Glutamatergic neuron (in vitro differentiated cells): ENCODE measurements around the gene C11orf21. TPM values are rescaled to one million over a fixed set of nuclear protein-coding genes. Genes with fewer than 3 reads are reported as not detected.

ENCODE experiments used
- DNase-seq: peaks from one replicate; pipeline ENCODE4 v3.0.0; 2022
- H3K27ac Mint-ChIP-seq: one replicate; pipeline ENCODE4 v1.8.0; 2020; ENCODE audit warnings: mild to moderate bottlenecking, mixed read lengths, inconsistent platforms; ENCODE audit not compliant: unreplicated experiment
- H3K27me3 Mint-ChIP-seq: one replicate; pipeline ENCODE4 v1.8.0; 2020; ENCODE audit warnings: mild to moderate bottlenecking, moderate library complexity, mixed read lengths, inconsistent platforms; ENCODE audit not compliant: unreplicated experiment
- H3K36me3 Mint-ChIP-seq: one replicate; pipeline ENCODE4 v1.8.0; 2020; ENCODE audit warnings: mild to moderate bottlenecking, mixed read lengths, inconsistent platforms; ENCODE audit not compliant: unreplicated experiment
- H3K4me1 Mint-ChIP-seq: one replicate; pipeline ENCODE4 v1.8.0; 2020; ENCODE audit warnings: mild to moderate bottlenecking, low read depth, mixed read lengths, inconsistent platforms; ENCODE audit not compliant: unreplicated experiment
- H3K4me3 Mint-ChIP-seq: one replicate; pipeline ENCODE4 v1.8.0; 2020; ENCODE audit warnings: mild to moderate bottlenecking, mixed read lengths, inconsistent platforms; ENCODE audit not compliant: unreplicated experiment
- H3K9me3 Mint-ChIP-seq: one replicate; pipeline ENCODE4 v1.8.0; 2020; ENCODE audit warnings: mild to moderate bottlenecking, moderate library complexity, mixed read lengths, inconsistent platforms; ENCODE audit not compliant: unreplicated experiment
- total RNA-seq: library from RNA; stranded (reverse); fragmentation: NEBNext Ultra II Directional; extraction: Animal tissue kit (Norgen Biotek cat#: 25700); gene quantifications from one replicate; pipeline ENCODE4 v1.2.1, GENCODE V29; 2021; ENCODE audit not compliant: unreplicated experiment
- TF ChIP-seq, protein P1 (sequence below): fragments of 200-600 bp; sonication (generic); IDR thresholded peaks from one replicate; pipeline ENCODE4 v1.5.0; 2021; ENCODE audit not compliant: partially characterized antibody, unreplicated experiment

C11orf21 gene
- total RNA-seq, 1 donor from 2014 or later = not detected

DNA sequence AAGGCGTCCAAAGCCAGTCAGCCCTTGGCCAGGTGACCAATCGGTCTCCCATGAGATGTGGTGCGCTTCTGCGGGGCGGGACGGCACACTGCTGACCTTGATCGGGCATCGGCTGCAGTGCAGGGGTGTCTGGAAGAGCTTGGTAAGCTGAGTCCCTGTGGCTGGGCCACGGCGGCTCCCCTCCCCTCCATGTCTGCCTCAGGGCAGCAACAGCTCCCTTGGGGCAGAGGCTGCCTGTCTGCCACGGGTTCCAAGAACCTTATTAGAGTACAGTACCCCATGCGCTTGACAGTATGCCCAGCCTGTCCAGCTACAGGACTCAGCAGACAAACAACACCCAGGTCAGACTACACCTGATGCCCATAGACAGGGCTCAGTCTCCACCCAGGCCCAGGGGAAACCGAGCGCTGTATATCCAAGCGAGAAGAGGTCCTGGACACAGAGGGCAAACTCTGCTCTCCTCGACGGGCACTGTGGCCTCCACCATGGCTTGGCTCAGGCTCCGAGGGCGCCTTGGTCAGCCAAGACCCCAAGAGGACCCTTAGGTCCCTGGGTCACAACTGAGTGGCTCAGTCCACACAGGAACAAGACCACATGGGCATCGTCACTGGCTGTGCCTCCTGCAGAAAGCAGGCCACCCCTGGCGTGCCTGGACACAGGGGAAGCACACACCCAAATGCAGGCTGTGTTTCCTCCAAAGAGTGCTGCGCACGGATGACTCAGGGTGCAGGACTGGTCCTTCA, 19.0 kb upstream of the C11orf21 start:
- no peak for DNase-seq
- Mint-ChIP-seq H3K9me3 (peaks cover 3% of the 10 kb centered on the region), H3K27ac (no peak overlapping the region), H3K4me1 (no peaks in the 10 kb centered on the region), H3K4me3 (no peak overlapping the region), H3K36me3 (no peaks in the 10 kb centered on the region), H3K27me3 (peaks cover 6% of the 10 kb centered on the region)
- TF ChIP-seq, protein P1, sequence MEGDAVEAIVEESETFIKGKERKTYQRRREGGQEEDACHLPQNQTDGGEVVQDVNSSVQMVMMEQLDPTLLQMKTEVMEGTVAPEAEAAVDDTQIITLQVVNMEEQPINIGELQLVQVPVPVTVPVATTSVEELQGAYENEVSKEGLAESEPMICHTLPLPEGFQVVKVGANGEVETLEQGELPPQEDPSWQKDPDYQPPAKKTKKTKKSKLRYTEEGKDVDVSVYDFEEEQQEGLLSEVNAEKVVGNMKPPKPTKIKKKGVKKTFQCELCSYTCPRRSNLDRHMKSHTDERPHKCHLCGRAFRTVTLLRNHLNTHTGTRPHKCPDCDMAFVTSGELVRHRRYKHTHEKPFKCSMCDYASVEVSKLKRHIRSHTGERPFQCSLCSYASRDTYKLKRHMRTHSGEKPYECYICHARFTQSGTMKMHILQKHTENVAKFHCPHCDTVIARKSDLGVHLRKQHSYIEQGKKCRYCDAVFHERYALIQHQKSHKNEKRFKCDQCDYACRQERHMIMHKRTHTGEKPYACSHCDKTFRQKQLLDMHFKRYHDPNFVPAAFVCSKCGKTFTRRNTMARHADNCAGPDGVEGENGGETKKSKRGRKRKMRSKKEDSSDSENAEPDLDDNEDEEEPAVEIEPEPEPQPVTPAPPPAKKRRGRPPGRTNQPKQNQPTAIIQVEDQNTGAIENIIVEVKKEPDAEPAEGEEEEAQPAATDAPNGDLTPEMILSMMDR = no peak

DNA sequence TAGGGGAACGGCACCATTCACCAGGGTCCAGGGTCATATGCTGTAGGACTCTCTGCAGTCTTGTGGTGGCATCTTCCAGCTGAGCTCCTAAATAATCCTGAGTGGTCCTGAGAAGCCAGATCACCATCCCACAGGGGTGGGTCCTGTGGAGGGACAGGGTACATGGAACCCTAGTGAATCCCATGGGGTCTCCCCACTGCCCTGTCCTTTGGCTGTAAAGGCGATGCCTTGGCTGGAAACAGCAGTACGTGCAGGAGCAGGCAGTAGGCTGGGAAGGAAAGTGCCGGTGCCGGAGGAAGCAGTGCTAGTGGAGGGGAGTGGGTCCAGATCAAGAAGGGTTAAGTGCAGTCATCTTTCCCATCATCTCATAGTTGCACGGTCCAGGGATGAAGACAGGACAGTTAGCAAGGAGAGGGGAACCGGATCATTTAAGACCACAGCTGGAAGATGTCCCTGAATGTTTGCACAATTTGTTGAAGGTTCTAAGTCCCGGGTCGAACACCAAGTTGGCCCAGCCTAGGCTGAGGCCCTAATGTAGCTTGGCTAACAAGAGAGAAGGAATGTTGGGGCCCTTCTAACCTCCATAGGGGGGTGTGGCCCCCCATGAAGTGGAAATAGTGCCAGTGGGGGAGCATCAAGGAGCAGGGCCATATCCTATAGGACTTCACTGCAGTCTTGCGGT, 18.2 kb upstream of the C11orf21 start:
- Mint-ChIP-seq H3K36me3 (no peaks in the 10 kb centered on the region), H3K4me3 (no peak overlapping the region), H3K27ac (no peak overlapping the region), H3K9me3 (peaks cover 3% of the 10 kb centered on the region), H3K27me3 (peaks cover 6% of the 10 kb centered on the region), H3K4me1 (no peaks in the 10 kb centered on the region)
- DNase-seq = no peak
- TF ChIP-seq, protein P1 = no peak

DNA sequence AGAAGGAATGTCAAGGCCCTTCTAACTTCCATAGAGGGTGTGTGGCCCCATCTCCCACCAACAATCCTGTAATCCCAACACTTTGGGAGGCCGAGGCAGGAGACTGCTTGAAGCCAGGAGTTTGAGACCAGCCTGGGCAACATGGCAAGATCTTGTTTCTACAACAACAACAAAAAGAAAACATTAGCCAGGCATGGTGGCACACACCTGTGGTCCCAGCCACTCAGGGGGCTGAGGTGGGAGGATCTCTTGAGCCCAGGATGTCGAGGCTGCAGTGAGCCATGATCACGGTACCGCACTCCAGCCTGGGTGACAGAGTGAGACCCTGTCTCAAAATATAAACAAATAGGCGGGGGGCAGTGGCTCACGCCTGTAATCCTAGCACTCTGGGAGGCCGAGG, 17.0 kb upstream of the C11orf21 start:
- Mint-ChIP-seq H3K4me1 (no peaks in the 10 kb centered on the region), H3K27me3 (peaks cover 6% of the 10 kb centered on the region), H3K9me3 (peaks cover 3% of the 10 kb centered on the region), H3K36me3 (no peaks in the 10 kb centered on the region), H3K4me3 (no peak overlapping the region), H3K27ac (no peak overlapping the region)
- TF ChIP-seq, protein P1 = no peak
- no peak for DNase-seq

DNA sequence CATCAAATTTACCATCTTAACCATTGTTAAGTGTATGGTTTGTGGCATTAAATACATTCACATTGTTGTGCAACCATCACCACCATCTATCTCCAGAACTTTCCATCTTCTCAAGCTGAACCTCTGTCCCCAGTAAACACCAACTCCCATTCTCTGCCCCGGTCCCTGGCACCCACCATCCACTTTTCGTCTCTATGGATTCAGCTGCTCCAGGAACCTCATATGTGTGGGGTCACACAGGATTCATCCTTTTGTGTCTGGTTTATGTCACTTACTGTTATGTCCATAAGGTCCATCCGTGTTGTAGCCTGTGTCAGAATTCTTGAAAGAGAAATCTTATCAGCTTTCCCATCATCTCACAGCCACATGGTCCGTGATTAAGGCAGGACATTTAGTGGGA, 16.4 kb upstream of the C11orf21 start:
- peaks cover 3% of the 10 kb centered on the region for H3K9me3 Mint-ChIP-seq
- TF ChIP-seq, protein P1 = no peak
- H3K4me1 Mint-ChIP-seq = no peaks in the 10 kb centered on the region
- H3K27me3 Mint-ChIP-seq = peaks cover 4% of the 10 kb centered on the region
- no peak overlapping the region for H3K27ac Mint-ChIP-seq
- no peaks in the 10 kb centered on the region for H3K36me3 Mint-ChIP-seq
- no peak overlapping the region for H3K4me3 Mint-ChIP-seq
- no peak for DNase-seq

DNA sequence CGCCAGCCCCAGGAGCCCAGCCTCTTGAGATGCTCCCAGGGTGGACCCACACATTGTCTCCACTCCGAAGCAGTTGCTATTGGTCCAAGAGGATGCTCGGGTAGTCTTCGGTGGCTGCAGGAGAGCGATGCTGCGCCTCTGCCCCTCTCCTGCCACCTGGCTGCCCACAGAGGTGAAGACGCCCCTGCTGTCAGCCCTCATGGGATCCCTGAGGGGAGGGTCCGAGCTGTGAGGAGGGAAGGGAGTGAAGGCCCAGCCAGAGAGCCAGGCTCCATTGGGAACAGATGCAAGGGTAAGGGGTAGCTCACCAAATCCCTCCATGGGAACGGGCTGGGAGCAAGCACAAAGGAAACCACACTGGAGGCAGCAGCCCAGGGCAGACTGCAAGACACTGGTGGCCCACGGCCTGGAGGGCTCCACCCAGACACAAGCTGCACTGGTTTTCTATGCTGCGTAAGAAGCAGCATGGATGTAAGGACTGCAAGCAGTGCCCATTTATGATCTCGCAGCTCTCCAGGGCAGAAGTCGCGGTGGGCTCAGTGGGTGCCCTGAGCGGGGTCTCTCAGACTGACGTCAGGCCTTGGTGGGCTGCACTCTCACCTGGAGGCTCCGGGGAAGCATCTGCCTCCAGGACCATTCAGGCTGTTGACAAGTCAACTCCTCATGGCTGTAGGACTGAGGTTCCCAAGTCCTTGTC, 15.8 kb upstream of the C11orf21 start:
- TF ChIP-seq, protein P1 = no peak
- H3K27me3 Mint-ChIP-seq = peaks cover 4% of the 10 kb centered on the region
- no peak overlapping the region for H3K4me3 Mint-ChIP-seq
- no peaks in the 10 kb centered on the region for H3K4me1 Mint-ChIP-seq
- DNase-seq = no peak
- H3K27ac Mint-ChIP-seq = no peak overlapping the region
- peaks cover 3% of the 10 kb centered on the region for H3K9me3 Mint-ChIP-seq
- H3K36me3 Mint-ChIP-seq = no peaks in the 10 kb centered on the region
